ENCODE data around the gene TNS4.

The TNS4 gene

DNA sequence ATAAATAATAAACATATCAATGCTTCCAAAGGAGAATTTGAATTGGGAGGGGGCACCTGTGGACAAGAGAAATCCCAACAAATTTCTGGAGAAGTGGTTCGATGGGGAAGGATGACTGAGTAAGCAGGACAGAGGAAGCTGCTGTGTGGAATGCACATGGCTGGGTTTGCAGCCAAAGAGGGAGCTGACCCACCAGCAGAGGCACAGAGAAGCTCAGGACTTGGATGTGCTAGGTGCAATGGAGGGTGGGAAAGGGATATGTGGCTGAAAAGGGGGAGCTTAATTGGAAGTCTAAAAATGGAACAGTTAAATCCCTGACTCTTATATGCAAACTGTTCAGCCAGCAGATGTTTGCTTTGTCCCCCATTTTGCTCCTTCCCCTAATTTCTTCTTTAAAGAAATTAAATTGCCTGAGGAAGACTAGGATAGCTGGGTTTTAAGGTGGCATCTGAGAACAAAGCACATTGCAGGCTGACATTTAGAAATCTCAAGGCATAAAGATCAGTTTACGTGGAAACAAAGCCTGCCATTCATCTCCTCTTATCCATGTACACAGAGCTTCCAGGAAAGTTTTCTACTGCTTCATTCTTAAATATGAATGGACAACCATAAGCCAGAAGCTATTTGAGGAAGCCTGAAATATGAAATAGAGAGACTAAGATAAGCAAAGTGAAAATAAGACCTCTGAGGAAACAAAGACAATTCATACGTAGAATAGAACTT lies 23.0 kb upstream of the TNS4 start:
- DNase-seq = no peak
- in situ Hi-C loops (cut with HindIII; ENCODE audit: low pct_ligation_motif_present, low pct_unique_long_range_greater_than_20kb, low sequenced_read_pairs) = no loop called here

DNA sequence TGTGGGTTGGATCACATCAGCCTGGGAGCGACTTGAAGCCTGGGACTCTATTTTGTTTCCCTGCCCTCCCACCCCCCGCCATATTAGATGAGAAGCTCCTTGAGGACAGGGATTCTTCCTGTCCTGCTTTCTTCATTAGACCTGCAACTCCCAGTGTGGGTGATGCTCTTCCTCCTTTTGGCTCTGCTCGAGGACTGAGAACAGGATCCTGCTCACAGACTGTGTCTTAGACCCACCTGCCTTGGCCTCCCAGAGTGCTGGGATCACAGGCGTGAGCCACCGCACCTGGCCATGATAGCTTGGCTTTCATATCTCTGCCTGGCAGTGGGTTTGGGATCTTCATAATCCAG lies 21.5 kb upstream of the TNS4 start:
- in situ Hi-C loops (cut with HindIII; ENCODE audit: low pct_ligation_motif_present, low pct_unique_long_range_greater_than_20kb, low sequenced_read_pairs) = no loop called here

DNA sequence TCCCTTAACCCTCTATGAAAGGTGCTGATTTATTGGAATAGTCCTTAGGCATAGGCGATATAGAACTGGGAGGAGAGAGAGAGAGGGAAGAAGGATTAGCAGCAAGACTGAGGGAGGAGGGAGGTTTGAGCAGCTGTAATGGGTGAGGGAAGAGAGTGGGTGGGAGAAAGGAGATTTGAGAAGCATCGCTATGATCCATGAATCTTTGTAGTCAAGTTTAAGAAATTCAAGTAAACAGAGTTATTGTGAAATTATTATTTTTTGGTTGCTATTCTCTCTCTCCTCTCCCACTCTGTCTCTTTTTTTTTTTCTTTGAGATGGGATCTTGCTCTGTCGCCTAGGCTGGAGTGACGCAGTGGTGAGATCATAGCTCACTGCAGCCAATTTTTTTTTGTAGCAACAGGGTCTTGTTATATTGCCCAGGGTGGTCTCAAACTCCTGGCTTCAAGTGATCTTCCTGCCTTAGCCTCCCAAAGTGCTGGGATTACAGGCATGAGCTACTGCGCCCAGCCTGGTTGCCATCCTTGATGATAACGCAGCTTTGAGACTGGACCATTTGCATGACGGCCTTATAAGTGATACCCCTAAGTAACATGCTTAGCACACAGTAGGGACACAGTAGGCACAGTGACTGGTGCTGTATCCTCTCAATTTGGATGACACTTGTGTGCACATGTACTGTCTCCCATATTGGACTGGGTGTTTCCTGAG lies 21.0 kb upstream of the TNS4 start:
- no peak for DNase-seq
- in situ Hi-C loops (cut with HindIII; ENCODE audit: low pct_ligation_motif_present, low pct_unique_long_range_greater_than_20kb, low sequenced_read_pairs) = no loop called here

More for the DNA sequence above, 21.5 kb upstream of the TNS4 start:
- no peak for DNase-seq

DNA sequence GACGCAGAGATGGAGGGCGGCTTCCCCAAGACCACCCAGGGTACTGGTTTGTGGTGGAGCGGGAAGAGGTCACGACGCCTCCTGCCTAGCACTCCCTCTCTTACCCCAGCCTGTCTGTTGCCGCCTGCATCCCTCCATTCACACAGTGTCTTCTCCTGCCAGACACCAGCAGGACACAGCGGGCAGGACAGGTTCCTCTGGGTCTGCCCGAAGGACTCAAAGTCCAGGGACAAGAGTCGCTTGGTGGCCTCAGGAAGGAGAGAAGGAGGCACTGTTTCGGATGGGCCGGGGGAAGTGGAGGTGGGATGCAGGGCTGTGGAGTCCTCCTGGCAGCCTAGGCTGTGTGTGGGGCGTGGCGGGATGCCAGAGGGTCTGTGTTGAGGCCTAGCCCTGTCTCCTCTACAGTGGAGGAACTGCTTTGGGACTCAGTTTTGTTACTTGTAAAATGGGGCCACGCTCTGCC lies 19.6 kb upstream of the TNS4 start:
- DNase-seq = no peak
- in situ Hi-C loops (cut with HindIII; ENCODE audit: low pct_ligation_motif_present, low pct_unique_long_range_greater_than_20kb, low sequenced_read_pairs) = no loop called here

DNA sequence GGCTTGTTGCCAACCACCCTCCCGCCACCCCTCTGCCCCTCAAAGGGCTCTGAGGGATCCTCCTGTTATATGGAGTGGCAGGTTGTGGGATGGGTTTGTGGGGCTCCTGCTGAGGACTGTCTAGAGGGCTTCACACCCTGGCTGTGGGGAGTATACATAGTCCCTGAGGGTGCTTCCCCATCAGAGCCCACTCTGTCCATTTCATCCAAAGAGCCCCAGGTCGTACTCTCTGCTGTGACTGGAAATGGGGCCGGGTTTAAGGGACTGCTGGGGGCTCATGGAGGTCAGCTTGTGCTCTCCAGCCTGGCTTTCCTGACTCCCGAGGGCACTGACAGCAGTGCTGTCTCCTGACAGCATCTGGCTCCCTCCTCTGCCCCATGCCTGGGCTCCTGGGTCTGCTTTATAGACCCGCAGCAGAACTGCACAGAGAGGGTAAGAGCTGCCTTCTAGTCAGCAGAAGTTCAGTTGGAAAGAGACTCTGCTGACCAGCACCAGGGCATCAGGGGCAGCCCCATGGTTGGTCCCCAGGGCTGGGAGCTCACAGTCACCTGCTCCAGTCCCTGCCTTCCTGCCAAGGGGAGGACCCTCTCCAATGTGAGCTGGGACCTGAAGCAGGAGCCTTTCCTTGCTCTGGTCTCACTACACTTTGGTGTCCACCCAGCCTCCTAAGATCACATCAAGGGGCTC lies 17.8 kb upstream of the TNS4 start:
- in situ Hi-C loops (cut with HindIII; ENCODE audit: low pct_ligation_motif_present, low pct_unique_long_range_greater_than_20kb, low sequenced_read_pairs) = no loop called here
- DNase-seq = no peak

DNA sequence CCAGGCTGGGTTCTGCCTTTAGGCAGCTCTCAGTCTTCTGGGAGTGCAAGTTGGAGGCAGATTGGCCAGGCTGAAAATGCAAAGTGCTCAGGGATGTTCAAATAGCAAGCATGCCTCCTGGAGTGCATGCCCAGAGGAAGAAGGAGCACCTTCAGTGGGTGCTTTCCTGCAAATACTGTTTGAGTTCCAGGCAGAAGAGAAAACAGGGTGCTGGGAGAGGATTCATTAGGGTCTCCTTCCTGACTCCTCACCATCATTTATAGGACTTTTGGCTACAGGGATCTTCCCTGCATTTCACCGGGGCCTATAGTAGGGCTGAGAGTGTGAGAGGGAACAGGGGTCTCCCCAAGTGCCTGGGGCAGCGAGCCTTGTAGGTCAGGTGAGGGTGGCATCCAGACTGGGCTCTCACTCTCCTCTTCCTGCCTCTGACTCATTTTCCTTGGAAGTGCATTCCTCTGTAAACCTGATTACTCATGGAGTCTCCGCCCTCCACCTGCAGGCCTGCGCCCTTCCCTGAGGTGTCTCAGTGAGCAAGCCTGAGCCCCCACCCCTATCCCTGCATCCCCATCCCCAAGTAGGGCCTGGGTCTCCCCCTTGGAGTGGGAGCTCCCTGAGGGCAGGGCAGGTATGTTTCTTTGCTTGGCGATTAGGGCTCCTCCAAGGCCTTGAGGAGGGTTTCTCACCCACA lies 17.1 kb upstream of the TNS4 start:
- in situ Hi-C loops (cut with HindIII; ENCODE audit: low pct_ligation_motif_present, low pct_unique_long_range_greater_than_20kb, low sequenced_read_pairs) = no loop called here
- DNase-seq = peak; percentile 77

DNA sequence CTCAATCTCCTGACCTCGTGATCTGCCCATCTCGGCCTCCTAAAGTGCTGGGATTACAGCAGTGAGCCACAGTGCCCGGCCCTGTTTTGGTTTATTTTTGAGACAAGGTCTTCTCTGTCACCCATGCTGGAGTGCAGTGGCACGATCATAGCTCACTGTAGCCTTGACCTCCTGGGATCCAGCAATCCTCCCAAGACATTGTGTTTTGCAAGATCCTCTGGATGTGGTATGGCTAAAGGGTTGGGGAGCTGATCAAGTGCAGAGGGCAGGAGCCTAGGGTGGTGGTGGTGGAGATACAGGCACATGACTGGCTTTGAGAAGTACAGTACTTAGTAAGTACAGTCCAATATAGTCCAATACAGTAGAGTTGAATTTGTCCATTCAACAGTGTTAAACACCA lies 16.6 kb upstream of the TNS4 start:
- no peak for DNase-seq
- in situ Hi-C loops (cut with HindIII; ENCODE audit: low pct_ligation_motif_present, low pct_unique_long_range_greater_than_20kb, low sequenced_read_pairs) = no loop called here

DNA sequence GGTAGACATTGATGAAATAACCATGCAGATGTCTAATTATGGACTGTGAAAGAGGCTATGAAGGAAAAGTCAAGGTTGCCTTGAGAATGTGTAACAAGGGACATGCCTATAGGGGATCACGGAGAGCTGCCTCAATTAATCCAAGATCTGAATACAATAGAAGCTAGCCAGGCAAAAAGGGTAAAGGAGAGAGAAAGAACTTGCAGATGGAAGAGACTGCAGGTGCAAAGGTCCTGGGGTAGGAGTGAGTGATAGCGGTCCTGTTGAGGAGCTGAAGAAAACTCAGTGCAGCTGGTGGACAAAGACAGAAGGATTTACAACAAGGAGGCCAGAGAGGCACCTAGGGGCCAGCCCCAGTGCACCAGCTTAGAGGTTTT lies 15.9 kb upstream of the TNS4 start:
- in situ Hi-C loops (cut with HindIII; ENCODE audit: low pct_ligation_motif_present, low pct_unique_long_range_greater_than_20kb, low sequenced_read_pairs) = no loop called here
- no peak for DNase-seq

DNA sequence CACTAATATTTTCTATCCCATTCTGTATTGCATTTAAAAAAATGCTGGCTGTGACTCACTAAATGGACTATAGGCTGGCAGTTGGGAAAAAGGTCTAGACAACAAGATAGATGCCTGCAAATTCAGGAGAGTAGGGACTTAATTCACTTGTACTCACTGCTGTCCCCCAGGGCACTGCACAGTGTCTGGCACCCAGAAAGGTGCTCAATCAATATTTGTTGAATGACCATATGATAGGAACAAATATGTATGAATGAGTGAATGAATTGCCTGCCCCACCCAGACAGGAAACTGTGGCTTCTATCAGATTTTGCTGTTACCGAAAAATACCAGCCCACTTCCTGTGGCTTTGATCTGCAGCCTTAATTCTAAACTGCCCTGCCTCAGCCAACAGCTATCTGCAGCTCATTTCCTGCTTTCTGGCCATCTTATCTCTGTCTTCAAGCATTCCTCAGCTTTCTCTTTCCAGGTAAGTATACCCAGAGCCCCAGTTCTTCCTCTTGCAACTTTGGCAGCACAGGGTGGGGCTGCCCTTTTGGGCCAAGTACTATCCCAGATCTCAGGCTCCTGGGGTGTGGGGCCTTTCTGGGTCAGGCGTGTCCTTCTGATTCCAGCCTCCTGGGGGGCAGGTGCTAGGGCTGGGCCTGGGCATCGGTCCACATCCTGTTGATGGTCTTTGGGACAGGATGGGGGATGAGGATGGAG lies 15.3 kb upstream of the TNS4 start:
- in situ Hi-C loops (cut with HindIII; ENCODE audit: low pct_ligation_motif_present, low pct_unique_long_range_greater_than_20kb, low sequenced_read_pairs) = no loop called here
- peak; percentile 30 for DNase-seq

DNA sequence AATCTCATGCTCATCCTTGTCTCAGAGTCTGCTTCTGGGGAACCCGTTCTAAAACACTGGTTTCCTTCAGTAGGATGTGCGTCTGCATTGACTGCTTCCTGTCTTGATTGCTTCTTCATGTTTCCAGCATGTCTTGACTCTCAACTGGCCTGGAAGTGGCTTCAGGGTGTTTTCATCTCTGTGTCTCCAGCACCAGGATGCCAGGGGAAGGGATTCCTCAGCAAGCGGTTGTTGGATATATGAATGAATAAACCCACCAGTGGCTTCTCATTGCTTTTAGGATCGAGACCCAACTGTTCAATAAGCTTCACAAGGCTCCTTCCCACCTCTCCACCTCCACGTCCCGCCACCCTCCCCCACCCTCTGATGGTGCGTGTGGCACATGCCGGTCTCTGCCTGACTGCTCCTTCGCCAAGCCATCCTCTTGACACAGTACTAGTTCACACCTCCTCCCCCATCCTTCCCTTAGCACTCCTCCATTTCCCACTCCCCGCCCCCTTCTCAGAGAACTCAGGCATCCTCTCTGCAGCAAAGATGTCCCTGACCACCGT lies 14.1 kb upstream of the TNS4 start:
- no peak for DNase-seq
- in situ Hi-C loops (cut with HindIII; ENCODE audit: low pct_ligation_motif_present, low pct_unique_long_range_greater_than_20kb, low sequenced_read_pairs) = no loop called here

DNA sequence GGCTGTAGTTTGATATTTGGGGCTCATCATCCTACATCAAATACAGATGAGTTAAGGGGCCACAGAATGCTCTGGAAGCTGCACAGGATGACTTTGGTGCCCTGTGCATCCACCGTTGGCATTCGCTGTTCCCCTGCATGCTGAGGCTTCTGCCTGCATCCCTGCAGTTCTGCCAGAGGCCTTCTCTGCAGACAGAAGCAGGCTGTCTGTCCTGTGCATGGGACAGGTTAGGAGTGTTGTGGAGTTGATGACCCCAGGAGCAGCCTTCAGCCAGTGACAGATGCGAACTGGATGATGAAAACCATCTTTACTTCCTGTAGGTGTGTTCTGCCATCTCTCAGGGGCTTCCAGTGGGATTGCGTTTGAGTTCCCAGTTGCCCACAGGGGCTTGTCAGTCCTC lies 13.6 kb upstream of the TNS4 start:
- in situ Hi-C loops (cut with HindIII; ENCODE audit: low pct_ligation_motif_present, low pct_unique_long_range_greater_than_20kb, low sequenced_read_pairs) = no loop called here
- DNase-seq = no peak

DNA sequence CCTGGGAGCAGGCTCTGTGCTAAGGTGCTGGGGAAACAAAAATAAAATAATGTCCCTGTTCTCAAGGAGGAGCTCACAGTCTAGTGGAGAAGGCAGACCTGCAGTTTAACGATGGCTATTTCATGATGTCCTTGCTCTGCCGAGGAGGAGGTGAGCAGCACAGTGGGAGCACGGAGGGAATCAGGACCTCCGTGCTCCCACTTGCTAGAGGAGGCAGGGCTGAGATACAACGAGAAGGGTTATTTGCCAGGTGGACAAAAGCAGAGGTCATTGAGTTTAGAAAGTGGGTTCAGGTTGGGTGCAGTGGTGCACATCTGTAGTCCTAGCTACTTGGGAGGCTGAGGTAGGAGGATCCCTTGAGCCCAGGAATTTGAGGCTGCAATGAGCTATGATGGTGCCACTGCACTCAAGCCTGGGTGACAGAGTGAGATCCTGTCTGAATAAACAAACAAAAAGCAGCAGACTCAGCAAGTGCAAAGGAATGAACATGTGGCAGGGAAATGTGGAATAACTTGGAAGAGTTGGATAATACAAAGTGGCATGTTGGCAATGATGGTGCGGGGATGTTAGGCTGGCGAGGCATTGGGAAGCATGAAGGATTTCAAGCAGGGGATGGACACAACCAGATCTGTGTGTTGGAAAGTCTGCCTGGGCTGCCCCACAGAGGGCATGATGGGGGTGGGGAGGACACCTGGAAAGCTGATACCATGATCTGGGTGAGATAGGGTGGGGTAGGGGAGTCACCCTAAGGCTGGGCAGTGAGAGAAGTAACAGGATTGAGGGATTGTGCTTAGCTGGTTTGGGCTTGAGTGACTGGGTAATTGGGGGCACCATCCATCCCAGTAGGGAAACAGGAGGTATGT lies 12.8 kb upstream of the TNS4 start:
- no peak for DNase-seq
- in situ Hi-C loops (cut with HindIII; ENCODE audit: low pct_ligation_motif_present, low pct_unique_long_range_greater_than_20kb, low sequenced_read_pairs) = no loop called here

DNA sequence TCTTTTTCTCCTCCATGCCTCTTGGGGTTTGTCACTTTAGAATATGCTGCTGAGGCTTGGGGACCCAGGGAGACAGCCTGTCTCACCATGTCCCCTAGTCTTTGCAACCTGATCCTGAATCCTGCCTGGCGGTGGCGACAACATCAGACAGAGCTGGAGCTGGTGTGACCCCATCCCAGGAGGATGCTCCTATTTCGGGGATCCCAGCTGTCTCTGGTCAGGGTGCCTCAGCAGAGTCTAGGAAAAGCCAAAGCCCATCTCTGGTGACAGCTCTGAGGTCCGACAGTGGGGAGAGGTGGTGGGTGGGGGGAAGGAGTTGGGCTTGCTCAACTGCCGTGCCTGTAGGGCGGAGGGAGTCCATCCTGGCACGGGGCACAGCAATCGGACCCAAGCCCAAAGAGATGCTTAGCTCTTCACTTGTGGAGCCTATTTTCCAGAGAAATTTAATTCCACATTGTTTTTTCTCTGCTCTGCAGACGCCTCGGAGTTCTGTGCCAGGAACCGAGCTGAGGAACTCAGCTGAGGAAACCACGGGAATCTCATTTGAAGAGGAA lies 10.3 kb upstream of the TNS4 start:
- in situ Hi-C loops (cut with HindIII; ENCODE audit: low pct_ligation_motif_present, low pct_unique_long_range_greater_than_20kb, low sequenced_read_pairs) = no loop called here
- DNase-seq = no peak

DNA sequence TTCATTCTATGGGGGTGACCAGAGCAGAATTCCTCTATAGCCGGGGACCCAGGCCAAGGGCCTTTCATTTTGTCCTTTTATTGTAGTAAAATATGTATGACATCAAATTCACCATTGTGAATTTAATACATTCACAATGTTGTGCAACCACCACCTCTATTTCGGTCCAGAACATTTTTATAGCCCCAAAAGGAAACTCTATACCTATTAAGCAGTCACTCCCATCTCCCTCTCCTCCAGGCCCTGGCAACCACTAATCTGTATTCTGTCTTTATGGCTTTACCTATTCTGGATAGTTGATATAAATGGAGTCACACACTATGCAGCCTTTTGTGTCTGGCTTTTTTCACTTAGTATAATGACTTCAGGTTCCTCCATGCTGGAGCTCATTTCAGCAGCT lies 9.7 kb upstream of the TNS4 start:
- no peak for DNase-seq
- in situ Hi-C loops (cut with HindIII; ENCODE audit: low pct_ligation_motif_present, low pct_unique_long_range_greater_than_20kb, low sequenced_read_pairs) = no loop called here

DNA sequence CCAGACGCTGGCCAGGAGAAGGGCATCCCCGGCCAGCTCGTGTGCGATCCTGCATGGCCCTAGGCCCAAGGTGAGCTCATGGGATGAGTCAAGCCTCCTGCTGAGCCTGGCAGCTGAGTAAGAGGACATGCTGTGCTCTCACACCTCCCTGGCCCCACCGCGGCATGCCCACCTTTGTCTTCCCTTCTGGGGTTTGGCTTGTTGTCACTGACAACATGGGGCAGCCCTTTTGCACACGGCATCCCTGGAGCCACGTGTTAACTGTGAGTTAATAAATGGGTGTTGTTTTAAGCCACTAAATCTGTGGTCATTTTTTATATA lies 8.9 kb upstream of the TNS4 start:
- in situ Hi-C loops (cut with HindIII; ENCODE audit: low pct_ligation_motif_present, low pct_unique_long_range_greater_than_20kb, low sequenced_read_pairs) = no loop called here
- DNase-seq = peak; percentile 78

DNA sequence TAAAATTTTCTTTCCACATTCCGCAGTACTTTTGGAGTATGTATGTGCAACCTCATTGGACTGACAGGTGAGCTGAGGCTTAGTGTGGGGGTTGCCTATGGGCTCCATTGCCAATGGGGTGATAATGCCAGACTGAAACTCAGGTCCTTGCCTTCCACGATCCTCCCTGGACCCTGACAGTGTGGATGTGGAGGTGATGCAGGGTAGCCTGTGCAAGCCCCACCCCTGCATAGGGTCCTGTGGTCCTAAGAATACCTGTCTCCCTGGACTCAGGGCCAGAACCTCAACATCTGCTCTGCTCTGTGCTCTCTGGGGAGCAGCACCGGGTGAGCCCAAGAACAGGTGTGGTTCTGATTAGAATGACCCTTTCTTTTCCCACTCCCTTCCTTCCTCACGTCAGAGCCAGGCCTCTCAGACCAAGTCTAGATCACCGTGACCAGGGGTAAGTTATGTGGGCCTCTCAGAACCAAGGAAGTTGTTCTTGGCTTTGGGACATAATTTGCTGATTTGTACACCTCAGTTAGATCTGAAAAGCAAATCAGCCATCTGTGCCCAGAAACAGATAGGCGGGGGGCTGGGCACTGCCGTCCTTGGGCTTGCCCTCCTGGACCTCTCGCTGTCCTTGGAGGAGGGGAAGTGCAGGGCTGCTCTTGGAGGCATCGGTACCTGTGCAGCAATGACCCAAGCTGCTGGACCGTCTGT lies 8.4 kb upstream of the TNS4 start:
- DNase-seq = no peak
- in situ Hi-C loops (cut with HindIII; ENCODE audit: low pct_ligation_motif_present, low pct_unique_long_range_greater_than_20kb, low sequenced_read_pairs) = no loop called here

DNA sequence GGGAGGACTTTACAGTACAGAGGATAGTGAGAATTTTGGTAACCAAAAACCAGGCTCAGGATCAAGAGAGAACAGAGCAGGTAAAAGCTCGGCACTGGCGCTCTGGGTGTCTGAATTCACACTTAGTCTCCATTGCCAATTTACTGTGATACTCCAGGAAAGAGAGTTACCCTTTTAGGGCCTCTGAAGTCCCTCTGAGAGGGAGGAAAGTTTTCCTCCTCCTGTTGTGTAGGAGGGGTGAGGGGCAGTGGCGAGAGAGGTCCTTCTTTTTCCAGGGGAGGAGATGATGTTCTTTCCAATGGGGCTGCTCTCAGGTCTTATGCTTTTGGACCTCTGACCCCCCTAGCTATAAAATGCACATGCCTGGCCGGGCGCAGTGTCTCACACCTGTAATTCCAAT lies 5.4 kb upstream of the TNS4 start:
- no peak for DNase-seq
- in situ Hi-C loops (cut with HindIII; ENCODE audit: low pct_ligation_motif_present, low pct_unique_long_range_greater_than_20kb, low sequenced_read_pairs) = no loop called here

All from ACHN (cell line).